ENCODE results near the gene ADORA1.

The ADORA1 gene

GRCh38 chr1:203162403-203162802 is 34.9 kb downstream of the ADORA1 start:
- H3K4me2 ChIP-seq (ENCODE audit: low read length) = no peak overlapping the region
- TF ChIP-seq EZH2 (IDR thresholded peaks at IDR 0.05; ENCODE audit: borderline replicate concordance, low read length) = no peak
- TF ChIP-seq CTCF (IDR thresholded peaks at IDR 0.05; ENCODE audit: low read length) = no peak
- no peak overlapping the region for H3K4me3 ChIP-seq (ENCODE audit: low read depth, low read length, poor library complexity, severe bottlenecking)
- H3K9me2 ChIP-seq (ENCODE audit: low read depth, low read length) = no peaks in the 10 kb centered on the region
- H4K20me1 ChIP-seq (ENCODE audit: insufficient read depth, low read length) = no peaks in the 10 kb centered on the region
- H3K79me2 ChIP-seq (ENCODE audit: insufficient read depth, low read length) = no peaks in the 10 kb centered on the region
- no peaks in the 10 kb centered on the region for H3F3A ChIP-seq (ENCODE audit: insufficient read depth, low read length)
- no peaks in the 10 kb centered on the region for H3K36me3 ChIP-seq (ENCODE audit: insufficient read depth, low read length)
- H3K27ac ChIP-seq (ENCODE audit: low read depth, low read length, poor library complexity, severe bottlenecking) = no peak overlapping the region
- H3K27me3 ChIP-seq (ENCODE audit: insufficient read depth, low read length) = peaks cover 5% of the 10 kb centered on the region; the same call in 1 of the 2 replicates
- no peak overlapping the region for H2AFZ ChIP-seq (ENCODE audit: low read length)
- no peaks in the 10 kb centered on the region for H3K4me1 ChIP-seq (ENCODE audit: insufficient read depth, low read length, severe bottlenecking)
- no peak overlapping the region for H3K9ac ChIP-seq (ENCODE audit: low read length)
- no peaks in the 10 kb centered on the region for H3K9me3 ChIP-seq (ENCODE audit: low read length)

GRCh38 chr1:203163891-203164635 is 36.5 kb downstream of the ADORA1 start:
- H3K9me3 ChIP-seq (ENCODE audit: low read length) = no peaks in the 10 kb centered on the region
- H3K27ac ChIP-seq (ENCODE audit: low read depth, low read length, poor library complexity, severe bottlenecking) = no peak overlapping the region
- no peak overlapping the region for H3K4me3 ChIP-seq (ENCODE audit: low read depth, low read length, poor library complexity, severe bottlenecking)
- no peaks in the 10 kb centered on the region for H4K20me1 ChIP-seq (ENCODE audit: insufficient read depth, low read length)
- peaks cover 9% of the 10 kb centered on the region; the same call in 1 of the 2 replicates for H3K27me3 ChIP-seq (ENCODE audit: insufficient read depth, low read length)
- H3K79me2 ChIP-seq (ENCODE audit: insufficient read depth, low read length) = no peaks in the 10 kb centered on the region
- H3F3A ChIP-seq (ENCODE audit: insufficient read depth, low read length) = no peaks in the 10 kb centered on the region
- H3K9me2 ChIP-seq (ENCODE audit: low read depth, low read length) = no peaks in the 10 kb centered on the region
- no peaks in the 10 kb centered on the region for H3K36me3 ChIP-seq (ENCODE audit: insufficient read depth, low read length)
- no peak overlapping the region for H3K9ac ChIP-seq (ENCODE audit: low read length)
- H3K4me2 ChIP-seq (ENCODE audit: low read length) = no peak overlapping the region
- TF ChIP-seq EZH2 (IDR thresholded peaks at IDR 0.05; ENCODE audit: borderline replicate concordance, low read length) (no peak), CTCF (IDR thresholded peaks at IDR 0.05; ENCODE audit: low read length) (no peak)
- H3K4me1 ChIP-seq (ENCODE audit: insufficient read depth, low read length, severe bottlenecking) = no peaks in the 10 kb centered on the region
- no peak overlapping the region for H2AFZ ChIP-seq (ENCODE audit: low read length)

GRCh38 chr1:203165101-203165799 is 37.7 kb downstream of the ADORA1 start:
- no peak overlapping the region for H3K4me3 ChIP-seq (ENCODE audit: low read depth, low read length, poor library complexity, severe bottlenecking)
- H3K9me3 ChIP-seq (ENCODE audit: low read length) = no peaks in the 10 kb centered on the region
- H3K9ac ChIP-seq (ENCODE audit: low read length) = no peak overlapping the region
- no peaks in the 10 kb centered on the region for H4K20me1 ChIP-seq (ENCODE audit: insufficient read depth, low read length)
- no peaks in the 10 kb centered on the region for H3K79me2 ChIP-seq (ENCODE audit: insufficient read depth, low read length)
- H3K36me3 ChIP-seq (ENCODE audit: insufficient read depth, low read length) = no peaks in the 10 kb centered on the region
- TF ChIP-seq EZH2 (IDR thresholded peaks at IDR 0.05; ENCODE audit: borderline replicate concordance, low read length) (no peak), CTCF (IDR thresholded peaks at IDR 0.05; ENCODE audit: low read length) (no peak)
- H3F3A ChIP-seq (ENCODE audit: insufficient read depth, low read length) = no peaks in the 10 kb centered on the region
- no peaks in the 10 kb centered on the region for H3K9me2 ChIP-seq (ENCODE audit: low read depth, low read length)
- no peaks in the 10 kb centered on the region for H3K4me1 ChIP-seq (ENCODE audit: insufficient read depth, low read length, severe bottlenecking)
- H2AFZ ChIP-seq (ENCODE audit: low read length) = no peak overlapping the region
- peaks cover 9% of the 10 kb centered on the region; the same call in 1 of the 2 replicates for H3K27me3 ChIP-seq (ENCODE audit: insufficient read depth, low read length)
- H3K4me2 ChIP-seq (ENCODE audit: low read length) = no peak overlapping the region
- H3K27ac ChIP-seq (ENCODE audit: low read depth, low read length, poor library complexity, severe bottlenecking) = no peak overlapping the region

Measured in OCI-LY1 (cell line).